ENCODE results near the gene BCL7C.
"Not testable (repeated sequence)": the region's sequence is repeated elsewhere in the genome, so short reads cannot be mapped to it uniquely, and the experiment has no call there.

The BCL7C gene

GRCh38 chr16:30870904-30871303, 23.0 kb downstream of the BCL7C start:
- in situ Hi-C loops (cut with MboI; ENCODE audit: low sequenced_read_pairs) = no loop called here

GRCh38 chr16:30867747-30868146, 26.1 kb downstream of the BCL7C start:
- in situ Hi-C loops (cut with MboI; ENCODE audit: low sequenced_read_pairs) = no loop called here

GRCh38 chr16:30866031-30866430, 27.8 kb downstream of the BCL7C start:
- in situ Hi-C loops (cut with MboI; ENCODE audit: low sequenced_read_pairs) = no loop called here

GRCh38 chr16:30863178-30863577, 30.7 kb downstream of the BCL7C start:
- in situ Hi-C loops (cut with MboI; ENCODE audit: low sequenced_read_pairs) = not testable (repeated sequence)

- in situ Hi-C loops (cut with MboI; ENCODE audit: low sequenced_read_pairs) = not testable (repeated sequence)
Observed at GRCh38 chr16:30860729-30861128, 33.1 kb downstream of the BCL7C start.

- in situ Hi-C loops (cut with MboI; ENCODE audit: low sequenced_read_pairs) = no loop called here
Observed at GRCh38 chr16:30858829-30859423, 35.0 kb downstream of the BCL7C start.

GRCh38 chr16:30858111-30858495, 35.8 kb downstream of the BCL7C start:
- in situ Hi-C loops (cut with MboI; ENCODE audit: low sequenced_read_pairs) = no loop called here

GRCh38 chr16:30853758-30854157, 40.1 kb downstream of the BCL7C start:
- in situ Hi-C loops (cut with MboI; ENCODE audit: low sequenced_read_pairs) = no loop called here

- in situ Hi-C loops (cut with MboI; ENCODE audit: low sequenced_read_pairs) = no loop called here
Observed at GRCh38 chr16:30850246-30850645, 43.6 kb downstream of the BCL7C start.

- in situ Hi-C loops (cut with MboI; ENCODE audit: low sequenced_read_pairs) = loop anchor here (10.0 kb wide), 1 partner anchor 58 kb away; no protein-coding TSS in a partner anchor
Observed at GRCh38 chr16:30846649-30847402, 47.1 kb downstream of the BCL7C start.

- in situ Hi-C loops (cut with MboI; ENCODE audit: low sequenced_read_pairs) = loop anchor here (10.0 kb wide), 1 partner anchor 60 kb away; no protein-coding TSS in a partner anchor
Observed at GRCh38 chr16:30844671-30845449, 49.0 kb downstream of the BCL7C start.

GRCh38 chr16:30844346-30844670, 49.6 kb downstream of the BCL7C start:
- in situ Hi-C loops (cut with MboI; ENCODE audit: low sequenced_read_pairs) = loop anchor here (10.0 kb wide), 1 partner anchor 60 kb away; no protein-coding TSS in a partner anchor

GRCh38 chr16:30843501-30843900, 50.4 kb downstream of the BCL7C start:
- in situ Hi-C loops (cut with MboI; ENCODE audit: low sequenced_read_pairs) = loop anchor here (10.0 kb wide), 1 partner anchor 61 kb away; no protein-coding TSS in a partner anchor

- in situ Hi-C loops (cut with MboI; ENCODE audit: low sequenced_read_pairs) = loop anchor here (10.0 kb wide), 1 partner anchor 62 kb away; no protein-coding TSS in a partner anchor
Observed at GRCh38 chr16:30842971-30843370, 50.9 kb downstream of the BCL7C start.

GRCh38 chr16:30841332-30841731, 52.5 kb downstream of the BCL7C start:
- in situ Hi-C loops (cut with MboI; ENCODE audit: low sequenced_read_pairs) = loop anchor here (10.0 kb wide), 1 partner anchor 63 kb away; no protein-coding TSS in a partner anchor

GRCh38 chr16:30840611-30841010, 53.3 kb downstream of the BCL7C start:
- in situ Hi-C loops (cut with MboI; ENCODE audit: low sequenced_read_pairs) = loop anchor here (10.0 kb wide), 1 partner anchor 64 kb away; no protein-coding TSS in a partner anchor

GRCh38 chr16:30839523-30840227, 54.2 kb downstream of the BCL7C start:
- in situ Hi-C loops (cut with MboI; ENCODE audit: low sequenced_read_pairs) = loop anchor here (10.0 kb wide), 1 partner anchor 65 kb away; no protein-coding TSS in a partner anchor

GRCh38 chr16:30838876-30839471, 54.9 kb downstream of the BCL7C start:
- in situ Hi-C loops (cut with MboI; ENCODE audit: low sequenced_read_pairs) = no loop called here

GRCh38 chr16:30837904-30838303, 56.0 kb downstream of the BCL7C start:
- in situ Hi-C loops (cut with MboI; ENCODE audit: low sequenced_read_pairs) = no loop called here
